GM12878 (cell line): ENCODE results near the gene TEX55. TPM values are rescaled to one million over a fixed set of nuclear protein-coding genes. Genes with fewer than 3 reads are reported as not detected.

ENCODE experiments used
- ATAC-seq: fragments of 200-7000 bp; cut with Tn5 transposase; 3 replicates; pipeline ENCODE4 v1.9.1; 2020; ENCODE audit warnings: mild to moderate bottlenecking, moderate library complexity
- BruUV-seq: library from RNA; stranded (reverse); fragments of 400-500 nt; replicated peaks from 2 replicates; lab custom pipeline; 2021; lab: Mats Ljungman, UMichigan
- CTCF ChIA-PET: fragments of 300-600 bp; sonication (Branson Sonifier 250); formaldehyde crosslinking; extraction: SDS; loops from one replicate; lab custom pipeline; 2021; ENCODE audit warnings: inconsistent platforms; lab: Yijun Ruan, JAX
- POLR2A ChIA-PET: fragments of 350-600 bp; formaldehyde crosslinking; extraction: SDS; loops from one replicate; lab custom pipeline; 2021; ENCODE audit warnings: inconsistent platforms; lab: Charles Lee
- RAD21 ChIA-PET: fragments of 300-600 bp; sonication (Branson Sonifier 250); formaldehyde crosslinking; loops from one replicate; lab custom pipeline; 2023; ENCODE audit warnings: antibody characterized with exemption; ENCODE audit not compliant: unreplicated experiment; lab: Charles Lee
- SMC1A ChIA-PET: fragments of 300-600 bp; sonication (Branson Sonifier 250); formaldehyde crosslinking; loops from one replicate; lab custom pipeline; 2023; ENCODE audit not compliant: unreplicated experiment, uncharacterized antibody; lab: Charles Lee
- DNase-seq: peaks from one replicate; pipeline ENCODE4 v3.0.0-alpha.2; 2011; ENCODE audit warnings: low read depth, low spot score
- FAIRE-seq: peaks from 3 replicates; lab custom pipeline; 2011; peaks lifted over from hg19 to GRCh38; lab: Jason Lieb, UNC
- H2AFZ ChIP-seq: 2 replicates; pipeline ENCODE4 v1.6.0; 2011; ENCODE audit warnings: low read depth, low read length, control low read depth; ENCODE audit not compliant: control insufficient read depth
- H3K27ac ChIP-seq: 2 replicates; pipeline ENCODE4 v1.5.1; 2011; ENCODE audit warnings: control low read depth; ENCODE audit not compliant: control insufficient read depth, insufficient read depth
- H3K27me3 ChIP-seq, 2 experiments: replicated peaks in 1 of 2; 2 replicates each; pipeline versions ENCODE4 v1.6.0 to v1.6.1; 2011; ENCODE audit warnings: low read length in 1 of 2; ENCODE audit not compliant: control insufficient read depth in 2 of 2, insufficient read depth in 2 of 2
- H3K36me3 ChIP-seq, 2 experiments: 2 replicates each; pipeline ENCODE4 v1.5.1; 2011; ENCODE audit warnings: low read length in 1 of 2; ENCODE audit not compliant: control insufficient read depth in 2 of 2, insufficient read depth in 2 of 2
- H3K4me1 ChIP-seq: 2 replicates; pipeline ENCODE4 v1.6.1; 2011; ENCODE audit warnings: mild to moderate bottlenecking, low read length, moderate library complexity, mixed read lengths; ENCODE audit not compliant: control insufficient read depth, insufficient read depth
- H3K4me2 ChIP-seq: 2 replicates; pipeline ENCODE4 v1.6.0; 2011; ENCODE audit warnings: control low read depth; ENCODE audit not compliant: control insufficient read depth, insufficient read depth
- H3K4me3 ChIP-seq: fragments of 200-600 bp; sonication (generic); 2 replicates; pipeline ENCODE4 v1.5.1; 2016
- H3K79me2 ChIP-seq: 2 replicates; pipeline ENCODE4 v1.6.0; 2011; ENCODE audit warnings: low read length; ENCODE audit not compliant: control insufficient read depth, insufficient read depth
- H3K9ac ChIP-seq: 2 replicates; pipeline ENCODE4 v1.8.0; 2011; ENCODE audit warnings: low read length, control low read depth, mixed read lengths; ENCODE audit not compliant: control insufficient read depth, insufficient read depth
- H3K9me3 ChIP-seq: replicated peaks from 3 replicates; pipeline ENCODE4 v1.5.1; 2011; ENCODE audit warnings: mild to moderate bottlenecking, low read length; ENCODE audit not compliant: control insufficient read depth, insufficient read depth
- H4K20me1 ChIP-seq: 2 replicates; pipeline ENCODE4 v1.6.0; 2011; ENCODE audit not compliant: control insufficient read depth, insufficient read depth
- CEBPB ChIP-seq, 2 experiments: fragments of 150-350 bp in 1 of 2; IDR thresholded peaks; 2 replicates each; pipeline ENCODE4 v1.6.1; 2012 to 2014; ENCODE audit warnings: low read depth in 2 of 2, low read length in 2 of 2, borderline replicate concordance in 1 of 2, inconsistent platforms in 1 of 2
- ESRRA ChIP-seq: IDR thresholded peaks from 2 replicates; pipeline ENCODE4 v1.6.1; 2012; ENCODE audit warnings: mild to moderate bottlenecking, low read length, improper control_type of control experiment
- FOS ChIP-seq: IDR thresholded peaks from 3 replicates; pipeline ENCODE4 v1.6.1; 2011; ENCODE audit warnings: borderline replicate concordance; ENCODE audit not compliant: insufficient read length; ENCODE audit errors: extremely low read depth
- IRF3 ChIP-seq: fragments of 450-650 bp; IDR thresholded peaks from 2 replicates; pipeline ENCODE4 v1.6.1; 2014; ENCODE audit warnings: mild to moderate bottlenecking
- IRF4 ChIP-seq: IDR thresholded peaks from 2 replicates; pipeline ENCODE4 v1.6.1; 2011; ENCODE audit warnings: low read depth, low read length
- JUNB ChIP-seq: IDR thresholded peaks from 2 replicates; pipeline ENCODE4 v1.6.1; 2016; ENCODE audit warnings: antibody characterized with exemption, mild to moderate bottlenecking
- MAX ChIP-seq: IDR thresholded peaks from 2 replicates; pipeline ENCODE4 v1.6.1; 2012; ENCODE audit warnings: low read depth, low read length, improper control_type of control experiment
- MYB ChIP-seq: fragments of 150-350 bp; IDR thresholded peaks from 2 replicates; pipeline ENCODE4 v1.6.1; 2014; ENCODE audit warnings: mild to moderate bottlenecking, low read depth, low read length, borderline replicate concordance
- NKRF ChIP-seq: fragments of 450-650 bp; conservative IDR thresholded peaks from 2 replicates; pipeline ENCODE4 v1.6.1; 2017; ENCODE audit warnings: mild to moderate bottlenecking, moderate library complexity
- POLR2A ChIP-seq: IDR thresholded peaks from 2 replicates; pipeline ENCODE4 v1.6.1; 2011; ENCODE audit warnings: low read depth, mild to moderate bottlenecking, low read length
- POLR2AphosphoS5 ChIP-seq: IDR thresholded peaks from 2 replicates; pipeline ENCODE4 v1.6.1; 2011; ENCODE audit warnings: mild to moderate bottlenecking, low read length, inconsistent platforms
- RBBP5 ChIP-seq: fragments of 200-600 bp; sonication (generic); conservative IDR thresholded peaks from 2 replicates; pipeline ENCODE4 v1.6.1; 2016
- REST ChIP-seq: IDR thresholded peaks from 2 replicates; pipeline ENCODE4 v1.6.1; 2012; ENCODE audit warnings: mild to moderate bottlenecking, low read depth, low read length
- SRF ChIP-seq, 2 experiments: IDR thresholded peaks; 2 replicates each; pipeline ENCODE4 v1.6.1; 2011; ENCODE audit warnings: low read depth in 2 of 2, low read length in 2 of 2, mild to moderate bottlenecking in 1 of 2, moderate library complexity in 1 of 2
- USF1 ChIP-seq: IDR thresholded peaks from 2 replicates; pipeline ENCODE4 v1.6.1; 2011; ENCODE audit warnings: borderline replicate concordance, low read depth, mild to moderate bottlenecking, moderate library complexity, mixed read lengths, low read length; ENCODE audit not compliant: insufficient read depth; ENCODE audit errors: extremely low read length
- YBX1 ChIP-seq: fragments of 450-650 bp; IDR thresholded peaks from 2 replicates; pipeline ENCODE4 v1.6.1; 2016; ENCODE audit warnings: antibody characterized with exemption
- ZBED1 ChIP-seq: IDR thresholded peaks from 2 replicates; pipeline ENCODE4 v1.6.1; 2016; ENCODE audit warnings: borderline replicate concordance
- ZNF384 ChIP-seq: IDR thresholded peaks from 2 replicates; pipeline ENCODE4 v1.6.1; 2012; ENCODE audit warnings: low read depth, mild to moderate bottlenecking, low read length, improper control_type of control experiment, borderline replicate concordance
- ZSCAN29 ChIP-seq: fragments of 450-650 bp; IDR thresholded peaks from 2 replicates; pipeline ENCODE4 v1.6.1; 2017; ENCODE audit warnings: mild to moderate bottlenecking, moderate library complexity
- WGBS: methylation state at CpG from one replicate; pipeline ENCODE4 v1.1.6; 2016; ENCODE audit warnings: low lambda C conversion rate; ENCODE audit not compliant: insufficient replicate concordance, insufficient coverage; ENCODE audit errors: missing lambda C conversion rate; 5-methylcytosine and 5-hydroxymethylcytosine counted together
- in situ Hi-C: fragments of 300-500 bp; cut with MboI; formaldehyde crosslinking; loops from 9 replicates; pipeline ENCODE4 v1.14.3; 2018; ENCODE audit warnings: mixed read lengths
- intact Hi-C: fragments of 100-400 bp; cut with micrococcal nuclease; formaldehyde crosslinking; loops from one replicate; pipeline ENCODE4 v1.14.2; 2022; ENCODE audit not compliant: unreplicated experiment
- polyA plus RNA-seq, 11 experiments: library from polyadenylated mRNA; depleted of rRNA in 4 of 11; unstranded in 6 of 11; stranded (reverse) in 5 of 11; fragments of >200 nt; fragmentation: Nextera tagmentation in 4 of 11; fragmentation: Illumina TruSeq in 1 of 11; extraction: Ambion mirVana in 4 of 11; extraction: Trizol in 1 of 11; gene quantifications; 1 replicate in 1 of 11; 2 replicates in 10 of 11; pipeline versions ENCODE4 v1.2.1 to v1.2.3, GENCODE V29; 2011 to 2016; ENCODE audit warnings: inconsistent platforms in 2 of 11, missing spikeins in 2 of 11, low read depth in 1 of 11
- total RNA-seq, 4 experiments: library from RNA; depleted of rRNA in 3 of 4; stranded (reverse); fragments of >200 nt in 3 of 4; fragmentation: Illumina TruSeq in 1 of 4; extraction: Trizol in 1 of 4; gene quantifications; 2 replicates each; pipeline versions ENCODE4 v1.2.1 to v1.2.3, GENCODE V29; 2013 to 2021

Gene TEX55
- total and polyA plus RNA-seq, 10 of the 15 experiments (the other 5 are each of a cell fraction or from before 2014, with no cell fraction given): not detected

GRCh38 chr3:119125342-119125741 lies 20.6 kb upstream of the TEX55 start:
- in situ Hi-C loops: no loop called here
- 81% methylated on average over 10 of the region's 10 CpGs for WGBS
- FAIRE-seq: no peak
- POLR2A ChIA-PET: no interaction called here
- no peaks in the 10 kb centered on the region for H3K79me2 ChIP-seq
- H3K27ac ChIP-seq: no peak overlapping the region
- SMC1A ChIA-PET: interaction anchor here (1.4 kb wide), 1 partner anchor 86 kb away, joined by 3 read pairs; no protein-coding TSS in a partner anchor
- intact Hi-C loops: no loop called here
- H3K4me2 ChIP-seq: no peak overlapping the region
- H3K36me3 ChIP-seq: no peaks in the 10 kb centered on the region
- no peak overlapping the region for H3K9ac ChIP-seq
- CTCF ChIA-PET: no interaction called here
- no peak for DNase-seq
- RAD21 ChIA-PET: no interaction called here
- no peak for TF ChIP-seq POLR2AphosphoS5
- TF ChIP-seq NKRF: no peak
- TF ChIP-seq CEBPB (IDR thresholded peaks at IDR 0.05; ENCODE audit: borderline replicate concordance in 1 of 2, low read depth in 2 of 2, low read length in 2 of 2): no peak
- no peak for TF ChIP-seq FOS
- no peak for TF ChIP-seq SRF (IDR thresholded peaks at IDR 0.05; ENCODE audit: low read depth in 2 of 2, low read length in 2 of 2)
- no peak for TF ChIP-seq ESRRA
- TF ChIP-seq IRF3: no peak
- TF ChIP-seq MAX: no peak
- no peak for TF ChIP-seq ZBED1
- TF ChIP-seq MYB: no peak
- no peak for TF ChIP-seq USF1
- no peak for TF ChIP-seq ZSCAN29
- no peak for TF ChIP-seq REST
- TF ChIP-seq YBX1: no peak
- no peak for TF ChIP-seq RBBP5
- TF ChIP-seq JUNB: no peak
- TF ChIP-seq IRF4: no peak
- no peak for TF ChIP-seq ZNF384
- no peak for TF ChIP-seq POLR2A
- no peaks in the 10 kb centered on the region for H3K4me1 ChIP-seq
- no peak overlapping the region for H2AFZ ChIP-seq
- BruUV-seq: no TSS peak
- no peak overlapping the region for H3K4me3 ChIP-seq
- no peaks in the 10 kb centered on the region for H3K9me3 ChIP-seq
- no peak for ATAC-seq
- H4K20me1 ChIP-seq: no peaks in the 10 kb centered on the region
- no peaks in the 10 kb centered on the region for H3K27me3 ChIP-seq
